Stomach smooth muscle (tissue), 2 donors: Measurements from ENCODE around the gene SFXN5.
A peak's percentile ranks its signal among the peaks of the same experiment; 100 is the strongest.

Experiments
- H3K27ac ChIP-seq: one replicate; pipeline ENCODE4 v1.7.0; 2013; ENCODE audit warnings: mild to moderate bottlenecking, low read length, inconsistent platforms
- H3K27me3 ChIP-seq, 2 donors: one replicate each; pipeline ENCODE4 v1.7.0; 2013; ENCODE audit warnings: low read length in 2 of 2; ENCODE audit not compliant: insufficient read depth in 2 of 2, control insufficient read depth in 1 of 2
- H3K36me3 ChIP-seq, 2 donors: one replicate each; pipeline ENCODE4 v1.7.0; 2013; ENCODE audit warnings: low read length in 2 of 2; ENCODE audit not compliant: control insufficient read depth in 2 of 2, insufficient read depth in 2 of 2
- H3K4me1 ChIP-seq: one replicate; pipeline ENCODE4 v1.7.0; 2013; ENCODE audit warnings: low read length; ENCODE audit not compliant: control insufficient read depth, insufficient read depth
- H3K4me3 ChIP-seq, 2 donors: one replicate each; pipeline ENCODE4 v1.7.0; 2013; ENCODE audit warnings: low read length in 2 of 2
- H3K9ac ChIP-seq, 2 donors: one replicate each; pipeline ENCODE4 v1.7.0; 2013; ENCODE audit warnings: low read length in 2 of 2, mild to moderate bottlenecking in 1 of 2
- H3K9me3 ChIP-seq, 2 donors: one replicate each; pipeline ENCODE4 v1.7.0; 2013; ENCODE audit warnings: low read length in 2 of 2; ENCODE audit not compliant: control insufficient read depth in 2 of 2
- donor health status: healthy.
- donor health status: Pancreatic carcinoma.

SFXN5 gene

GRCh38 chr2:72942881-72943418, 128.6 kb downstream of the SFXN5 start:
- no peak overlapping the region for H3K9ac ChIP-seq
- no peak overlapping the region for H3K4me3 ChIP-seq
- H3K36me3 ChIP-seq, result no peaks in the 10 kb centered on the region
- no peak overlapping the region for H3K27ac ChIP-seq
- H3K27me3 ChIP-seq, result no peaks in the 10 kb centered on the region
- no peaks in the 10 kb centered on the region for H3K9me3 ChIP-seq
- H3K4me1 ChIP-seq, result no peaks in the 10 kb centered on the region

DNA sequence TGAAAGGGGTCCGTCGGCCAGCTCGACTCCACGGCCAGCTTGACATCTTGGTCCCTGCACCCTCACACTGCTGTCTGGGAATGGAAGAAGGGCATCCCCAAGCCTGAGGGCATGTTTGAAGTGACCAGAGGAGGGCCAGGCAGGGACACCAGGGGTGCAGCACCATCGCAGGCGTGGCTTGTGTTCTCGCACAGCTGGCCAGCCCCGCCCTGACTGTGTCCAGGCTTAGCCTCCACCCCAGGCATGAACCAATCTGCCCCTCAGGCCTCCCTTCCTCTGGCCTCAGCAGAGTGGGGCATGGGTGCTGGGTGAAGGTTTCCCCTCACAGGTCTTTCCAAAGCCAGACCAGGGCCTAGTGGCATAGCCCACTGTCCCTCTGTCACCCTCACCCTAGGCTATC, 129.2 kb downstream of the SFXN5 start:
- H3K36me3 ChIP-seq, result no peaks in the 10 kb centered on the region
- no peak overlapping the region for H3K9ac ChIP-seq
- H3K27me3 ChIP-seq, result no peaks in the 10 kb centered on the region
- H3K4me3 ChIP-seq, result no peak overlapping the region
- no peaks in the 10 kb centered on the region for H3K4me1 ChIP-seq
- no peak overlapping the region for H3K27ac ChIP-seq
- H3K9me3 ChIP-seq, result no peaks in the 10 kb centered on the region

DNA sequence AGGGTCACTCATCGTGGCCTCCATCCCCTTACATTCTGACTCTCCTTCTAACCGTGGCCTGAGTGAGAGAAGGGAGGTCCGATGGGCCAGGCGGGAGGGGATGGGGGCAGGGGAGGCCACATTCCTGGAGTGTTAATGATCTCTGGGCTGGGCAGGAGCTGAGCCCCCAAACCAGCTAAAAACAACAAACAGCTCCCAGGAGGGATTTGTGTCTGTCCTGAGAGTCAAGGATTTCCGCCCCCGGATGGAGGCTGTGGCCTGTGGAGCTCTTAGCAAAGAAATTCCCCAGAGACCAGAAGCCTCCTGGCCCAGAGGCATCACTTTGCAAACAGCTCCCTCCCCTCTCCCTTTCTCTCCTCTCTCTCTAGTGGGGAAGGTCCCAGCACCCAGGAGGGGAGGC, 130.7 kb downstream of the SFXN5 start:
- H3K36me3 ChIP-seq, result no peaks in the 10 kb centered on the region
- H3K27me3 ChIP-seq, result no peaks in the 10 kb centered on the region
- no peak overlapping the region for H3K27ac ChIP-seq
- H3K9me3 ChIP-seq, result no peaks in the 10 kb centered on the region
- H3K9ac ChIP-seq, result no peak overlapping the region
- no peak overlapping the region for H3K4me3 ChIP-seq
- peaks cover 12% of the 10 kb centered on the region for H3K4me1 ChIP-seq

GRCh38 chr2:72940361-72940760, 131.2 kb downstream of the SFXN5 start:
- Histone ChIP-seq H3K27me3 (no peaks in the 10 kb centered on the region), H3K9me3 (no peaks in the 10 kb centered on the region), H3K4me3 (no peak overlapping the region)

GRCh38 chr2:72938455-72938854, 133.1 kb downstream of the SFXN5 start:
- H3K27me3 ChIP-seq, result peaks cover 0 to under 1% of the 10 kb centered on the region in 2 donors
- H3K4me3 ChIP-seq, result no peak overlapping the region
- H3K9me3 ChIP-seq, result no peaks in the 10 kb centered on the region
- H3K4me1 ChIP-seq, result peaks cover 12% of the 10 kb centered on the region
- H3K27ac ChIP-seq, result no peak overlapping the region
- H3K9ac ChIP-seq, result no peak overlapping the region
- no peaks in the 10 kb centered on the region for H3K36me3 ChIP-seq

More at GRCh38 chr2:72940361-72940760, 131.2 kb downstream of the SFXN5 start:
- Histone ChIP-seq H3K27ac (no peak overlapping the region), H3K36me3 (no peaks in the 10 kb centered on the region), H3K9ac (no peak overlapping the region), H3K4me1 (peaks cover 12% of the 10 kb centered on the region)

DNA sequence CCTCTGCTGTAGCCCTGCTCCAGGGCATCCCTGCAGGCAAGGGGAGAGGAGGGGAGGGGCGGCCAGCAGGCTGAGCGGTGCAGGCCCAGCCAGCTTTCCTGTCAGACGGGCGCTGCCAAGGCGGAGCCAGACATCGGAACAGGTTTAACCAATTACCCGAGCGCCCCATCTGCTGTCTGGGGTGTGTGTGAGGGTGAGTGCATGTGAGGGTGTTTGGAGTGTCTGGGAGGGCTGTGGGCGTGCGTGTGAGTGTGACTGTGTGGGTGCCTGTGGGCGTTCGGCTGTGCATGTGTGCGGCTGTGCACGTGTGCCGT, 134.2 kb downstream of the SFXN5 start:
- no peaks in the 10 kb centered on the region for H3K9me3 ChIP-seq
- no peak overlapping the region for H3K9ac ChIP-seq
- peaks cover 0 to 8% of the 10 kb centered on the region in 2 donors for H3K27me3 ChIP-seq
- H3K4me1 ChIP-seq, result peaks cover 12% of the 10 kb centered on the region
- H3K27ac ChIP-seq, result no peak overlapping the region
- no peaks in the 10 kb centered on the region for H3K36me3 ChIP-seq
- H3K4me3 ChIP-seq, result no peak overlapping the region

DNA sequence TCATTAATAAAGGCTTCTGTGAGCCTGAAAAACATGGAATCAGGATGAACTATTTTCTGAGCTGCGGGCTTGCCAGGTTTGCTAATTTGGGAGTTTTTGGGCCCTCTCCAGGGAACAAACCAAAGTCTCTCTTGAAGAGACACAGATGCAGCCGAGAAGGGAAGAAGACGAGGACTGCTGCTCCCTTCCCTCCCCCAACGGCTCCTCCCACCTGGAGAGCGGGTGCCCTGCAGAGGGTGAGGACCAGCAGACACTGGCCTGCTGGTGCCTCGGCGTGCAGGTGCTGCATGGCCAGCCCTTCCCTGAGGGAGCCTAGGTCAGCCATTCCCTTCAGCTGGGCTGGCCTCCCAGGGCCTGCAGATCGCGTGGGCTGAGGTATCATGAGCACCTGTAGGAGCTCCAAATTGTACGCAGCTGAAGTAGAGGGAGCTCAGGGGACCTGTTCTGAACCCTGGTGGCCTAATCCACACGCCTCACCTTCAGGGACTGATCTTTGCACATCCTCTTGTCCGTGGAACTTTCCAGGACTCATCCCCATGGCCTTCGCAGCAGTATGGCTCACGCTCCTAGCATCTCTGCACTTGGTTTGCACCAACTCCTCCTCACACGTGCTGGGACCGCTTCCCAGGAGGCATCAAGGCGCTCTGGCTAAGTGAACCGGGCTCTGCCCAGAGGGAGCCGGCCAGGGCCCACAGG, 134.7 kb downstream of the SFXN5 start:
- Histone ChIP-seq H3K4me1 (peaks cover 12% of the 10 kb centered on the region), H3K36me3 (no peaks in the 10 kb centered on the region), H3K9ac (no peak overlapping the region), H3K27me3 (peaks cover under 1 to 8% of the 10 kb centered on the region in 2 donors), H3K27ac (no peak overlapping the region), H3K4me3 (peak overlapping the region in 1 of 2 donors; percentile 15), H3K9me3 (no peaks in the 10 kb centered on the region)

- H3K4me1 ChIP-seq, result peaks cover 14% of the 10 kb centered on the region
- no peaks in the 10 kb centered on the region for H3K9me3 ChIP-seq
- peaks cover 2 to 8% of the 10 kb centered on the region in 2 donors for H3K27me3 ChIP-seq
- H3K27ac ChIP-seq, result no peak overlapping the region
- no peak overlapping the region for H3K4me3 ChIP-seq
- H3K36me3 ChIP-seq, result no peaks in the 10 kb centered on the region
- no peak overlapping the region for H3K9ac ChIP-seq
Observed at GRCh38 chr2:72935611-72935957, 135.9 kb downstream of the SFXN5 start.

DNA sequence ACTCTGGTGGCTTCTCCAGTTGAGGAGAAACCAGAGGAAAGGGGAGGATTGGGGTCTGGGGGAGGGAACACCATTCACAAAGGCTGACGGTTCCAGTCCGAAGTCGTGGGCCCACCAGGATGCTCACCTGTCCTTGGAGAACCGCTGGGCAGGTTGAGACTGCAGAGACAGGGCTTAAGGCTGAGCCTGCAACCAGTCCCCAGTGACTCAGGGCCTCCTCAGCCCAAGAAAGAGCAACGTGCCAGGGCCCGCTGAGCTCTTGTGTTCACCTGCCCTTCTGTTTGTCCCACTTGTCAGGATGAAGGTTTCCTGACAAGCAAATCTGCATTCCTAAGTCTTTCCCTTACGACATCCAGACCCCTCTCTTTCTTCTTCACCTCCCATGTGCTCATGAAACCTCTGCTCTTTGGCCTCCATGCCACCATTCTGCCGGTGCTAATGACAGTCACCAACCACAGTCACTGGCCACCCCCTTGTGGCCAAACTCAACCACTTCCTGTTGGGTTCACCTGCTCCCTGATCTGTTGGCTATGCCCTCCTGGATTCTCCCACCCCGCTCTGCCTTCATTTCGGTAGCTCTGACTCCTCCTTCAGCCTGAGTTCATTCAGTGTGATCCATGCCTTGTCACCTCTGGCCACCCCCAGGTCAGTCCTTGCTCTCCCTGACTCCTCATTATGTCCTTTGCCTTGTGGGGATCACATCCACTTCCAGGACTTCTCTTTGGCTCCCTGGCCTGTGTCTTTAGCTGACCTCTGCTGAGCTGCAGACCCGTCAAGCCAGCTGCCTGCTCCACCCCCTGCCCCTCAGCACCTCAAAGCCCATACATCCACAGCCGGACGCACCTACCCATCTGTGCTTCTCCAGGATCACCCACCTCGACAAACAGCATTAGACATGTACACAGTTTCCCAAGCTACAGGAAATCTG, 136.6 kb downstream of the SFXN5 start:
- no peak overlapping the region for H3K4me3 ChIP-seq
- H3K36me3 ChIP-seq, result no peaks in the 10 kb centered on the region
- H3K4me1 ChIP-seq, result peaks cover 14% of the 10 kb centered on the region
- H3K9me3 ChIP-seq, result no peaks in the 10 kb centered on the region
- H3K27ac ChIP-seq, result no peak overlapping the region
- peaks cover 8% of the 10 kb centered on the region in 2 donors for H3K27me3 ChIP-seq
- H3K9ac ChIP-seq, result no peak overlapping the region

DNA sequence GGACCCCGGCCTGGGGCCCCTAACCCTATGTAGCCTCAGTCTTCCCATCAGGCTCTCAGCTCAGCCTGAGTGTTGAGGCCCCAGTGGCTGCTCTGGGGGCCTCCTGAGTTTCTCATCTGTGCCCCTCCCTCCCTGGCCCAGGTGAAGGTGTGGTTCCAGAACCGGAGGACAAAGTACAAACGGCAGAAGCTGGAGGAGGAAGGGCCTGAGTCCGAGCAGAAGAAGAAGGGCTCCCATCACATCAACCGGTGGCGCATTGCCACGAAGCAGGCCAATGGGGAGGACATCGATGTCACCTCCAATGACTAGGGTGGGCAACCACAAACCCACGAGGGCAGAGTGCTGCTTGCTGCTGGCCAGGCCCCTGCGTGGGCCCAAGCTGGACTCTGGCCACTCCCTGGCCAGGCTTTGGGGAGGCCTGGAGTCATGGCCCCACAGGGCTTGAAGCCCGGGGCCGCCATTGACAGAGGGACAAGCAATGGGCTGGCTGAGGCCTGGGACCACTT, 137.8 kb downstream of the SFXN5 start:
- Histone ChIP-seq H3K4me1 (peaks cover 14% of the 10 kb centered on the region), H3K4me3 (no peak overlapping the region), H3K27me3 (peaks cover 13 to 16% of the 10 kb centered on the region in 2 donors), H3K36me3 (no peaks in the 10 kb centered on the region), H3K9ac (no peak overlapping the region), H3K27ac (no peak overlapping the region), H3K9me3 (no peaks in the 10 kb centered on the region)
